HG03439 (cell line): Measurements from ENCODE around the gene QPCT.
"Not testable (repeated sequence)": the region's sequence is repeated elsewhere in the genome, so short reads cannot be mapped to it uniquely, and the experiment has no call there.

Experiments
- ATAC-seq: cut with Tn5 transposase; IDR thresholded peaks from one replicate; pipeline ENCODE4 v1.9.1; 2021; ENCODE audit warnings: mild to moderate bottlenecking, moderate library complexity; ENCODE audit not compliant: unreplicated experiment

Gene QPCT

GRCh38 chr2:37389989-37390765 lies 45.7 kb downstream of the QPCT start:
- ATAC-seq: peak; percentile 94

- ATAC-seq: no peak
Measured at GRCh38 chr2:37390777-37391176, 46.3 kb downstream of the QPCT start.

- ATAC-seq: no peak
Measured at GRCh38 chr2:37391711-37392110, 47.3 kb downstream of the QPCT start.

- ATAC-seq: no peak
Measured at GRCh38 chr2:37392428-37392827, 48.0 kb downstream of the QPCT start.

- ATAC-seq: no peak
Measured at GRCh38 chr2:37394263-37394662, 49.8 kb downstream of the QPCT start.

GRCh38 chr2:37394796-37395555 lies 50.5 kb downstream of the QPCT start:
- ATAC-seq: no peak

GRCh38 chr2:37396890-37397565 lies 52.6 kb downstream of the QPCT start:
- ATAC-seq: no peak

- ATAC-seq: no peak
Measured at GRCh38 chr2:37398990-37399389, 54.6 kb downstream of the QPCT start.

- no peak for ATAC-seq
Measured at GRCh38 chr2:37400041-37400440, 55.6 kb downstream of the QPCT start.

- no peak for ATAC-seq
Measured at GRCh38 chr2:37402636-37403035, 58.2 kb downstream of the QPCT start.

- ATAC-seq: no peak
Measured at GRCh38 chr2:37405781-37406180, 61.4 kb downstream of the QPCT start.

GRCh38 chr2:37412231-37412630 lies 67.8 kb downstream of the QPCT start:
- no peak for ATAC-seq

GRCh38 chr2:37413911-37414469 lies 69.6 kb downstream of the QPCT start:
- ATAC-seq: not testable (repeated sequence)

- ATAC-seq: no peak
Measured at GRCh38 chr2:37414470-37414949, 70.1 kb downstream of the QPCT start.

- no peak for ATAC-seq
Measured at GRCh38 chr2:37415128-37415820, 70.8 kb downstream of the QPCT start.

- ATAC-seq: no peak
Measured at GRCh38 chr2:37417321-37417720, 72.9 kb downstream of the QPCT start.

- ATAC-seq: no peak
Measured at GRCh38 chr2:37418956-37419355, 74.5 kb downstream of the QPCT start.

- no peak for ATAC-seq
Measured at GRCh38 chr2:37421686-37422085, 77.3 kb downstream of the QPCT start.

- no peak for ATAC-seq
Measured at GRCh38 chr2:37422816-37423215, 78.4 kb downstream of the QPCT start.
